GM12878 (cell line): Measurements from ENCODE around the gene RTCA. TPM values are rescaled to one million over a fixed set of nuclear protein-coding genes. Genes with fewer than 3 reads are reported as not detected.

Experiments used
- ATAC-seq: fragments of 200-7000 bp; cut with Tn5 transposase; 3 replicates; pipeline ENCODE4 v1.9.1; 2020; ENCODE audit warnings: mild to moderate bottlenecking, moderate library complexity
- BruUV-seq: library from RNA; stranded (reverse); fragments of 400-500 nt; replicated peaks from 2 replicates; lab custom pipeline; 2021; lab: Mats Ljungman, UMichigan
- CTCF ChIA-PET: fragments of 300-600 bp; sonication (Branson Sonifier 250); formaldehyde crosslinking; extraction: SDS; loops from one replicate; lab custom pipeline; 2021; ENCODE audit warnings: inconsistent platforms; lab: Yijun Ruan, JAX
- POLR2A ChIA-PET: fragments of 350-600 bp; formaldehyde crosslinking; extraction: SDS; loops from one replicate; lab custom pipeline; 2021; ENCODE audit warnings: inconsistent platforms; lab: Charles Lee
- RAD21 ChIA-PET: fragments of 300-600 bp; sonication (Branson Sonifier 250); formaldehyde crosslinking; loops from one replicate; lab custom pipeline; 2023; ENCODE audit warnings: antibody characterized with exemption; ENCODE audit not compliant: unreplicated experiment; lab: Charles Lee
- SMC1A ChIA-PET: fragments of 300-600 bp; sonication (Branson Sonifier 250); formaldehyde crosslinking; loops from one replicate; lab custom pipeline; 2023; ENCODE audit not compliant: unreplicated experiment, uncharacterized antibody; lab: Charles Lee
- DNase-seq: peaks from one replicate; pipeline ENCODE4 v3.0.0-alpha.2; 2011; ENCODE audit warnings: low read depth, low spot score
- FAIRE-seq: peaks from 3 replicates; lab custom pipeline; 2011; peaks lifted over from hg19 to GRCh38; lab: Jason Lieb, UNC
- H2AFZ ChIP-seq: 2 replicates; pipeline ENCODE4 v1.6.0; 2011; ENCODE audit warnings: low read depth, low read length, control low read depth; ENCODE audit not compliant: control insufficient read depth
- H3K27ac ChIP-seq: 2 replicates; pipeline ENCODE4 v1.5.1; 2011; ENCODE audit warnings: control low read depth; ENCODE audit not compliant: control insufficient read depth, insufficient read depth
- H3K27me3 ChIP-seq, 2 experiments: replicated peaks in 1 of 2; 2 replicates each; pipeline versions ENCODE4 v1.6.0 to v1.6.1; 2011; ENCODE audit warnings: low read length in 1 of 2; ENCODE audit not compliant: control insufficient read depth in 2 of 2, insufficient read depth in 2 of 2
- H3K36me3 ChIP-seq, 2 experiments: 2 replicates each; pipeline ENCODE4 v1.5.1; 2011; ENCODE audit warnings: low read length in 1 of 2; ENCODE audit not compliant: control insufficient read depth in 2 of 2, insufficient read depth in 2 of 2
- H3K4me1 ChIP-seq: 2 replicates; pipeline ENCODE4 v1.6.1; 2011; ENCODE audit warnings: mild to moderate bottlenecking, low read length, moderate library complexity, mixed read lengths; ENCODE audit not compliant: control insufficient read depth, insufficient read depth
- H3K4me2 ChIP-seq: 2 replicates; pipeline ENCODE4 v1.6.0; 2011; ENCODE audit warnings: control low read depth; ENCODE audit not compliant: control insufficient read depth, insufficient read depth
- H3K4me3 ChIP-seq: fragments of 200-600 bp; sonication (generic); 2 replicates; pipeline ENCODE4 v1.5.1; 2016
- H3K79me2 ChIP-seq: 2 replicates; pipeline ENCODE4 v1.6.0; 2011; ENCODE audit warnings: low read length; ENCODE audit not compliant: control insufficient read depth, insufficient read depth
- H3K9ac ChIP-seq: 2 replicates; pipeline ENCODE4 v1.8.0; 2011; ENCODE audit warnings: low read length, control low read depth, mixed read lengths; ENCODE audit not compliant: control insufficient read depth, insufficient read depth
- H3K9me3 ChIP-seq: replicated peaks from 3 replicates; pipeline ENCODE4 v1.5.1; 2011; ENCODE audit warnings: mild to moderate bottlenecking, low read length; ENCODE audit not compliant: control insufficient read depth, insufficient read depth
- H4K20me1 ChIP-seq: 2 replicates; pipeline ENCODE4 v1.6.0; 2011; ENCODE audit not compliant: control insufficient read depth, insufficient read depth
- BCL11A ChIP-seq: IDR thresholded peaks from 2 replicates; pipeline ENCODE4 v1.6.1; 2011; ENCODE audit warnings: low read depth, low read length
- BMI1 ChIP-seq: fragments of 450-650 bp; IDR thresholded peaks from 2 replicates; pipeline ENCODE4 v1.6.1; 2016; ENCODE audit warnings: mild to moderate bottlenecking, moderate library complexity, borderline replicate concordance
- CBFB ChIP-seq: IDR thresholded peaks from 2 replicates; pipeline ENCODE4 v1.6.1; 2016; ENCODE audit warnings: antibody characterized with exemption, low read depth
- CHD1 ChIP-seq: IDR thresholded peaks from 2 replicates; pipeline ENCODE4 v1.6.1; 2012; ENCODE audit warnings: low read depth, low read length, improper control_type of control experiment
- CHD4 ChIP-seq: fragments of 200-600 bp; sonication (generic); IDR thresholded peaks from 2 replicates; pipeline ENCODE4 v1.6.1; 2016; ENCODE audit warnings: mild to moderate bottlenecking
- EGR1 ChIP-seq, 2 experiments: IDR thresholded peaks; 1 replicate in 1 of 2; 2 replicates in 1 of 2; pipeline ENCODE4 v1.6.1; 2011 to 2012; ENCODE audit warnings: low read depth in 2 of 2, low read length in 2 of 2, borderline replicate concordance in 1 of 2, mild to moderate bottlenecking in 1 of 2, moderate library complexity in 1 of 2
- ESRRA ChIP-seq: IDR thresholded peaks from 2 replicates; pipeline ENCODE4 v1.6.1; 2012; ENCODE audit warnings: mild to moderate bottlenecking, low read length, improper control_type of control experiment
- EZH2 ChIP-seq: IDR thresholded peaks from 2 replicates; pipeline ENCODE4 v1.6.1; 2012; ENCODE audit warnings: low read depth, mild to moderate bottlenecking, control low read depth, inconsistent platforms, low read length, borderline replicate concordance; ENCODE audit not compliant: control insufficient read depth
- PAX8 ChIP-seq: fragments of 450-650 bp; IDR thresholded peaks from 2 replicates; pipeline ENCODE4 v1.6.1; 2017; ENCODE audit warnings: mild to moderate bottlenecking, moderate library complexity
- RAD51 ChIP-seq: fragments of 450-650 bp; IDR thresholded peaks from 2 replicates; pipeline ENCODE4 v1.6.1; 2016; ENCODE audit warnings: moderate library complexity, mild to moderate bottlenecking, inconsistent platforms
- SUZ12 ChIP-seq: fragments of 200-600 bp; sonication (generic); IDR thresholded peaks from one replicate; pipeline ENCODE4 v1.6.1; 2018; ENCODE audit warnings: antibody characterized with exemption, mild to moderate bottlenecking; ENCODE audit not compliant: unreplicated experiment
- WGBS: methylation state at CpG from one replicate; pipeline ENCODE4 v1.1.6; 2016; ENCODE audit warnings: low lambda C conversion rate; ENCODE audit not compliant: insufficient replicate concordance, insufficient coverage; ENCODE audit errors: missing lambda C conversion rate; 5-methylcytosine and 5-hydroxymethylcytosine counted together
- in situ Hi-C: fragments of 300-500 bp; cut with MboI; formaldehyde crosslinking; loops from 9 replicates; pipeline ENCODE4 v1.14.3; 2018; ENCODE audit warnings: mixed read lengths
- intact Hi-C: fragments of 100-400 bp; cut with micrococcal nuclease; formaldehyde crosslinking; loops from one replicate; pipeline ENCODE4 v1.14.2; 2022; ENCODE audit not compliant: unreplicated experiment
- polyA plus RNA-seq, 11 experiments: library from polyadenylated mRNA; depleted of rRNA in 4 of 11; unstranded in 6 of 11; stranded (reverse) in 5 of 11; fragments of >200 nt; fragmentation: Nextera tagmentation in 4 of 11; fragmentation: Illumina TruSeq in 1 of 11; extraction: Ambion mirVana in 4 of 11; extraction: Trizol in 1 of 11; gene quantifications; 1 replicate in 1 of 11; 2 replicates in 10 of 11; pipeline versions ENCODE4 v1.2.1 to v1.2.3, GENCODE V29; 2011 to 2016; ENCODE audit warnings: inconsistent platforms in 2 of 11, missing spikeins in 2 of 11, low read depth in 1 of 11
- total RNA-seq, 4 experiments: library from RNA; depleted of rRNA in 3 of 4; stranded (reverse); fragments of >200 nt in 3 of 4; fragmentation: Illumina TruSeq in 1 of 4; extraction: Trizol in 1 of 4; gene quantifications; 2 replicates each; pipeline versions ENCODE4 v1.2.1 to v1.2.3, GENCODE V29; 2013 to 2021
- TF ChIP-seq, protein P1 (sequence below): fragments of 450-650 bp; IDR thresholded peaks from 2 replicates; pipeline ENCODE4 v1.6.1; 2017; ENCODE audit warnings: mild to moderate bottlenecking, moderate library complexity
- TF ChIP-seq, protein P2 (sequence below): fragments of 450-650 bp; IDR thresholded peaks from 2 replicates; pipeline ENCODE4 v1.6.1; 2016; ENCODE audit warnings: mild to moderate bottlenecking, moderate library complexity, borderline replicate concordance
- TF ChIP-seq, protein P3 (sequence below): fragments of 450-650 bp; conservative IDR thresholded peaks from 2 replicates; pipeline ENCODE4 v1.6.1; 2017; ENCODE audit warnings: mild to moderate bottlenecking, moderate library complexity

Gene RTCA
- total and polyA plus RNA-seq, 10 of the 15 experiments (the other 5 are each of a cell fraction or from before 2014, with no cell fraction given): 10.3 to 63.5 (median 37.3) TPM

DNA sequence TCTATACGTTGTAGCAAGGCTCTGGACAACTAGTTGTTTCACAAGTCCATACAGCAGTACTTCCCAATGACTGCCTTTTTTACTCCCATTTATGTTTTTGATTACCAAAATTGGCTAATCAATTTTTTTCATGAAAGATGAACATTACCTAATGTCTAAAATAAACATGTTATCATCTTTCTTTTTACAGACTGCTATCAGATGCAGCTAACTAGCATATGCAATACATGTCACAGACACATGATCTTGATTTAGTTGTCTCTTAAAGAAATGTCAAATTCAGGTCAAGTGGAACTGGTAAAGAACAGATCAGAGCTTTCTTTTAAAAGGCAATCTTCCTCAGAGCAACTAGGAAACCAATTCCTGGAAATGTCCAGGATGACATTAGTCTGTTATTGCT is 15.8 kb upstream of the RTCA start:
- Histone ChIP-seq H3K4me2 (peak overlapping the region; percentile 90; the same call in 1 of the 2 replicates), H3K79me2 (peaks cover 19% of the 10 kb centered on the region), H3K27ac (no peak overlapping the region), H3K9me3 (no peaks in the 10 kb centered on the region), H3K4me3 (peak overlapping the region; percentile 94), H2AFZ (peak overlapping the region; percentile 99), H3K9ac (no peak overlapping the region), H3K27me3 (no peaks in the 10 kb centered on the region), H3K4me1 (peaks cover 3% of the 10 kb centered on the region; the same call in 1 of the 2 replicates), H3K36me3 (no peaks in the 10 kb centered on the region), H4K20me1 (no peaks in the 10 kb centered on the region)
- ChIA-PET CTCF (interaction anchor here (0.9 to 1.9 kb wide), 4 partner anchors 16 to 141 kb away, joined by 3 to 14 read pairs (median 4); partner anchors contain the start of gene RTCA), SMC1A (interaction anchor here (0.6 to 4.3 kb wide), 7 partner anchors 15 to 209 kb away, joined by 3 to 32 read pairs (median 3); partner anchors contain the start of gene RTCA), POLR2A (interaction anchor here (0.6 to 3.5 kb wide), 4 partner anchors 10 to 201 kb away, joined by 3 to 24 read pairs (median 5); partner anchors contain the start of gene RTCA), RAD21 (interaction anchor here (0.6 to 1.7 kb wide), 7 partner anchors 8 to 400 kb away, joined by 3 to 14 read pairs (median 3); partner anchors contain the start of gene RTCA)
- BruUV-seq: no TSS peak
- DNase-seq (no peak), ATAC-seq (no peak), FAIRE-seq (no peak)
- intact Hi-C loops: no loop called here
- in situ Hi-C loops: no loop called here
- WGBS: 9% methylated on average over 1 of the region's 1 CpG
- TF ChIP-seq, protein P1, sequence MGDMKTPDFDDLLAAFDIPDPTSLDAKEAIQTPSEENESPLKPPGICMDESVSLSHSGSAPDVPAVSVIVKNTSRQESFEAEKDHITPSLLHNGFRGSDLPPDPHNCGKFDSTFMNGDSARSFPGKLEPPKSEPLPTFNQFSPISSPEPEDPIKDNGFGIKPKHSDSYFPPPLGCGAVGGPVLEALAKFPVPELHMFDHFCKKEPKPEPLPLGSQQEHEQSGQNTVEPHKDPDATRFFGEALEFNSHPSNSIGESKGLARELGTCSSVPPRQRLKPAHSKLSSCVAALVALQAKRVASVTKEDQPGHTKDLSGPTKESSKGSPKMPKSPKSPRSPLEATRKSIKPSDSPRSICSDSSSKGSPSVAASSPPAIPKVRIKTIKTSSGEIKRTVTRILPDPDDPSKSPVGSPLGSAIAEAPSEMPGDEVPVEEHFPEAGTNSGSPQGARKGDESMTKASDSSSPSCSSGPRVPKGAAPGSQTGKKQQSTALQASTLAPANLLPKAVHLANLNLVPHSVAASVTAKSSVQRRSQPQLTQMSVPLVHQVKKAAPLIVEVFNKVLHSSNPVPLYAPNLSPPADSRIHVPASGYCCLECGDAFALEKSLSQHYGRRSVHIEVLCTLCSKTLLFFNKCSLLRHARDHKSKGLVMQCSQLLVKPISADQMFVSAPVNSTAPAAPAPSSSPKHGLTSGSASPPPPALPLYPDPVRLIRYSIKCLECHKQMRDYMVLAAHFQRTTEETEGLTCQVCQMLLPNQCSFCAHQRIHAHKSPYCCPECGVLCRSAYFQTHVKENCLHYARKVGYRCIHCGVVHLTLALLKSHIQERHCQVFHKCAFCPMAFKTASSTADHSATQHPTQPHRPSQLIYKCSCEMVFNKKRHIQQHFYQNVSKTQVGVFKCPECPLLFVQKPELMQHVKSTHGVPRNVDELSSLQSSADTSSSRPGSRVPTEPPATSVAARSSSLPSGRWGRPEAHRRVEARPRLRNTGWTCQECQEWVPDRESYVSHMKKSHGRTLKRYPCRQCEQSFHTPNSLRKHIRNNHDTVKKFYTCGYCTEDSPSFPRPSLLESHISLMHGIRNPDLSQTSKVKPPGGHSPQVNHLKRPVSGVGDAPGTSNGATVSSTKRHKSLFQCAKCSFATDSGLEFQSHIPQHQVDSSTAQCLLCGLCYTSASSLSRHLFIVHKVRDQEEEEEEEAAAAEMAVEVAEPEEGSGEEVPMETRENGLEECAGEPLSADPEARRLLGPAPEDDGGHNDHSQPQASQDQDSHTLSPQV: no peak
- TF ChIP-seq SUZ12 (no peak), EGR1 (IDR thresholded peaks at IDR 0.05; ENCODE audit: borderline replicate concordance in 1 of 2, low read depth in 2 of 2, low read length in 2 of 2) (no peak), PAX8 (no peak), CBFB (no peak), BCL11A (no peak), ESRRA (no peak), EZH2 (no peak), RAD51 (no peak; the same call in 1 of the 2 replicates), CHD1 (no peak), BMI1 (no peak), CHD4 (no peak)
- TF ChIP-seq, protein P2, sequence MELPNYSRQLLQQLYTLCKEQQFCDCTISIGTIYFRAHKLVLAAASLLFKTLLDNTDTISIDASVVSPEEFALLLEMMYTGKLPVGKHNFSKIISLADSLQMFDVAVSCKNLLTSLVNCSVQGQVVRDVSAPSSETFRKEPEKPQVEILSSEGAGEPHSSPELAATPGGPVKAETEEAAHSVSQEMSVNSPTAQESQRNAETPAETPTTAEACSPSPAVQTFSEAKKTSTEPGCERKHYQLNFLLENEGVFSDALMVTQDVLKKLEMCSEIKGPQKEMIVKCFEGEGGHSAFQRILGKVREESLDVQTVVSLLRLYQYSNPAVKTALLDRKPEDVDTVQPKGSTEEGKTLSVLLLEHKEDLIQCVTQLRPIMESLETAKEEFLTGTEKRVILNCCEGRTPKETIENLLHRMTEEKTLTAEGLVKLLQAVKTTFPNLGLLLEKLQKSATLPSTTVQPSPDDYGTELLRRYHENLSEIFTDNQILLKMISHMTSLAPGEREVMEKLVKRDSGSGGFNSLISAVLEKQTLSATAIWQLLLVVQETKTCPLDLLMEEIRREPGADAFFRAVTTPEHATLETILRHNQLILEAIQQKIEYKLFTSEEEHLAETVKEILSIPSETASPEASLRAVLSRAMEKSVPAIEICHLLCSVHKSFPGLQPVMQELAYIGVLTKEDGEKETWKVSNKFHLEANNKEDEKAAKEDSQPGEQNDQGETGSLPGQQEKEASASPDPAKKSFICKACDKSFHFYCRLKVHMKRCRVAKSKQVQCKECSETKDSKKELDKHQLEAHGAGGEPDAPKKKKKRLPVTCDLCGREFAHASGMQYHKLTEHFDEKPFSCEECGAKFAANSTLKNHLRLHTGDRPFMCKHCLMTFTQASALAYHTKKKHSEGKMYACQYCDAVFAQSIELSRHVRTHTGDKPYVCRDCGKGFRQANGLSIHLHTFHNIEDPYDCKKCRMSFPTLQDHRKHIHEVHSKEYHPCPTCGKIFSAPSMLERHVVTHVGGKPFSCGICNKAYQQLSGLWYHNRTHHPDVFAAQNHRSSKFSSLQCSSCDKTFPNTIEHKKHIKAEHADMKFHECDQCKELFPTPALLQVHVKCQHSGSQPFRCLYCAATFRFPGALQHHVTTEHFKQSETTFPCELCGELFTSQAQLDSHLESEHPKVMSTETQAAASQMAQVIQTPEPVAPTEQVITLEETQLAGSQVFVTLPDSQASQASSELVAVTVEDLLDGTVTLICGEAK: no peak
- TF ChIP-seq, protein P3, sequence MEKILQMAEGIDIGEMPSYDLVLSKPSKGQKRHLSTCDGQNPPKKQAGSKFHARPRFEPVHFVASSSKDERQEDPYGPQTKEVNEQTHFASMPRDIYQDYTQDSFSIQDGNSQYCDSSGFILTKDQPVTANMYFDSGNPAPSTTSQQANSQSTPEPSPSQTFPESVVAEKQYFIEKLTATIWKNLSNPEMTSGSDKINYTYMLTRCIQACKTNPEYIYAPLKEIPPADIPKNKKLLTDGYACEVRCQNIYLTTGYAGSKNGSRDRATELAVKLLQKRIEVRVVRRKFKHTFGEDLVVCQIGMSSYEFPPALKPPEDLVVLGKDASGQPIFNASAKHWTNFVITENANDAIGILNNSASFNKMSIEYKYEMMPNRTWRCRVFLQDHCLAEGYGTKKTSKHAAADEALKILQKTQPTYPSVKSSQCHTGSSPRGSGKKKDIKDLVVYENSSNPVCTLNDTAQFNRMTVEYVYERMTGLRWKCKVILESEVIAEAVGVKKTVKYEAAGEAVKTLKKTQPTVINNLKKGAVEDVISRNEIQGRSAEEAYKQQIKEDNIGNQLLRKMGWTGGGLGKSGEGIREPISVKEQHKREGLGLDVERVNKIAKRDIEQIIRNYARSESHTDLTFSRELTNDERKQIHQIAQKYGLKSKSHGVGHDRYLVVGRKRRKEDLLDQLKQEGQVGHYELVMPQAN: no peak
